ENCODE measurements around the gene MT1E. TPM values are rescaled to one million over a fixed set of nuclear protein-coding genes. Genes with fewer than 3 reads are reported as not detected.

The MT1E gene
- total RNA-seq, 1 experiment from 2014 or later: 25.9 TPM

GRCh38 chr16:56623637-56624036, 1.9 kb upstream of the MT1E start:
- WGBS (ENCODE audit: extremely low coverage, insufficient read length, low lambda C conversion rate): no CpG with 5 or more reads among the region's 2 CpGs
- H3K56ac ChIP-seq (ENCODE audit: insufficient read length, low read depth, low read length): no peak overlapping the region
- Mint-ChIP-seq H3K27me3 (ENCODE audit: low read depth) (peaks cover 92% of the 10 kb centered on the region), H3K9me3 (peaks cover 3 to 19% of the 10 kb centered on the region in 2 experiments; a peak in 3 of 5 replicates), H3K4me1 (peaks cover 49 to 63% of the 10 kb centered on the region in 2 experiments), H3K27ac (no peak overlapping the region), H3K4me3 (no peak overlapping the region), H3K36me3 (ENCODE audit: insufficient read depth in 1 of 3, low read depth in 3 of 3) (peaks cover 5 to 8% (median 5%) of the 10 kb centered on the region in 3 experiments)
- TF ChIP-seq, protein P1, sequence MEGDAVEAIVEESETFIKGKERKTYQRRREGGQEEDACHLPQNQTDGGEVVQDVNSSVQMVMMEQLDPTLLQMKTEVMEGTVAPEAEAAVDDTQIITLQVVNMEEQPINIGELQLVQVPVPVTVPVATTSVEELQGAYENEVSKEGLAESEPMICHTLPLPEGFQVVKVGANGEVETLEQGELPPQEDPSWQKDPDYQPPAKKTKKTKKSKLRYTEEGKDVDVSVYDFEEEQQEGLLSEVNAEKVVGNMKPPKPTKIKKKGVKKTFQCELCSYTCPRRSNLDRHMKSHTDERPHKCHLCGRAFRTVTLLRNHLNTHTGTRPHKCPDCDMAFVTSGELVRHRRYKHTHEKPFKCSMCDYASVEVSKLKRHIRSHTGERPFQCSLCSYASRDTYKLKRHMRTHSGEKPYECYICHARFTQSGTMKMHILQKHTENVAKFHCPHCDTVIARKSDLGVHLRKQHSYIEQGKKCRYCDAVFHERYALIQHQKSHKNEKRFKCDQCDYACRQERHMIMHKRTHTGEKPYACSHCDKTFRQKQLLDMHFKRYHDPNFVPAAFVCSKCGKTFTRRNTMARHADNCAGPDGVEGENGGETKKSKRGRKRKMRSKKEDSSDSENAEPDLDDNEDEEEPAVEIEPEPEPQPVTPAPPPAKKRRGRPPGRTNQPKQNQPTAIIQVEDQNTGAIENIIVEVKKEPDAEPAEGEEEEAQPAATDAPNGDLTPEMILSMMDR (conservative IDR thresholded peaks at IDR 0.05): no peak
- H3K4me2 ChIP-seq (ENCODE audit: insufficient read depth, insufficient read length, low read length): no peak overlapping the region
- H3K4me1 ChIP-seq (ENCODE audit: insufficient read depth, low read length): no peaks in the 10 kb centered on the region; the same call in 1 of the 2 replicates
- peaks cover 9% of the 10 kb centered on the region for H3K23me2 ChIP-seq (ENCODE audit: insufficient read length, low read depth, low read length, poor library complexity, severe bottlenecking)
- H4K5ac ChIP-seq (ENCODE audit: insufficient read length, low read depth, low read length): no peak overlapping the region
- no peak overlapping the region for H4K91ac ChIP-seq (ENCODE audit: insufficient read length, low read depth, low read length)
- DNase-seq: no peak
- no peak overlapping the region for H2BK20ac ChIP-seq (ENCODE audit: low read depth, low read length, poor library complexity, severe bottlenecking)
- H2BK5ac ChIP-seq (ENCODE audit: insufficient read length, low read length): no peak overlapping the region
- no peak overlapping the region for H2BK12ac ChIP-seq (ENCODE audit: insufficient read length, low read depth, low read length)
- H3K9ac ChIP-seq (ENCODE audit: extremely low read depth, insufficient read length, low read length): no peak overlapping the region
- H3T11ph ChIP-seq (ENCODE audit: low read length): no peak overlapping the region
- no peak overlapping the region for H3K23ac ChIP-seq (ENCODE audit: insufficient read length, low read depth, low read length)
- no peak overlapping the region for H2BK15ac ChIP-seq (ENCODE audit: low read depth, low read length)
- no peak overlapping the region for H3K14ac ChIP-seq (ENCODE audit: insufficient read depth, low read length)
- no peak overlapping the region for H4K8ac ChIP-seq (replicated peaks; ENCODE audit: insufficient read length, low read depth, low read length)
- H3K79me2 ChIP-seq (ENCODE audit: insufficient read depth, low read length): no peaks in the 10 kb centered on the region
- H3K4ac ChIP-seq (ENCODE audit: low read depth, low read length): no peak overlapping the region
- no peak overlapping the region for H3K18ac ChIP-seq (ENCODE audit: insufficient read length, low read depth, low read length)
- peaks cover 55% of the 10 kb centered on the region for H3K27me3 ChIP-seq (ENCODE audit: insufficient read depth, low read length)
- H3K79me1 ChIP-seq (ENCODE audit: insufficient read depth, low read depth, low read length, poor library complexity, severe bottlenecking): no peaks in the 10 kb centered on the region
- no peaks in the 10 kb centered on the region for H4K20me1 ChIP-seq (ENCODE audit: control insufficient read depth, insufficient read depth, insufficient read length)
- no peak overlapping the region for H2BK120ac ChIP-seq (ENCODE audit: low read depth, low read length, poor library complexity, severe bottlenecking)
- no peak overlapping the region for H3K27ac ChIP-seq (ENCODE audit: insufficient read length, low read depth, low read length)
- H2AFZ ChIP-seq (ENCODE audit: low read length): no peak overlapping the region
- peaks cover 6% of the 10 kb centered on the region for H3K9me3 ChIP-seq (ENCODE audit: control insufficient read depth, low read depth, low read length)
- H2AK5ac ChIP-seq (ENCODE audit: insufficient read length, low read length): no peak overlapping the region

Measured in H9 (cell line).